Measurements from ENCODE around the gene MRPL42. TPM values are rescaled to one million over a fixed set of nuclear protein-coding genes. Genes with fewer than 3 reads are reported as not detected.

Gene MRPL42
- total and polyA plus RNA-seq, 12 donors = 21.9 to 131 (median 81.9) TPM

- Histone ChIP-seq H3K27ac (no peak overlapping the region), H3K4me3 (no peak overlapping the region), H3K9me3 (replicated peaks in 1 of 3) (no peaks in the 10 kb centered on the region), H3K27me3 (no peaks in the 10 kb centered on the region), H3K36me3 (replicated peaks in 1 of 2) (no peaks in the 10 kb centered on the region), H3K4me1 (replicated peaks in 1 of 2) (peaks cover 6% of the 10 kb centered on the region in 2 donors)
- TF ChIP-seq POLR2A (IDR thresholded peaks at IDR 0.05) = no peak
- TF ChIP-seq, protein P1, sequence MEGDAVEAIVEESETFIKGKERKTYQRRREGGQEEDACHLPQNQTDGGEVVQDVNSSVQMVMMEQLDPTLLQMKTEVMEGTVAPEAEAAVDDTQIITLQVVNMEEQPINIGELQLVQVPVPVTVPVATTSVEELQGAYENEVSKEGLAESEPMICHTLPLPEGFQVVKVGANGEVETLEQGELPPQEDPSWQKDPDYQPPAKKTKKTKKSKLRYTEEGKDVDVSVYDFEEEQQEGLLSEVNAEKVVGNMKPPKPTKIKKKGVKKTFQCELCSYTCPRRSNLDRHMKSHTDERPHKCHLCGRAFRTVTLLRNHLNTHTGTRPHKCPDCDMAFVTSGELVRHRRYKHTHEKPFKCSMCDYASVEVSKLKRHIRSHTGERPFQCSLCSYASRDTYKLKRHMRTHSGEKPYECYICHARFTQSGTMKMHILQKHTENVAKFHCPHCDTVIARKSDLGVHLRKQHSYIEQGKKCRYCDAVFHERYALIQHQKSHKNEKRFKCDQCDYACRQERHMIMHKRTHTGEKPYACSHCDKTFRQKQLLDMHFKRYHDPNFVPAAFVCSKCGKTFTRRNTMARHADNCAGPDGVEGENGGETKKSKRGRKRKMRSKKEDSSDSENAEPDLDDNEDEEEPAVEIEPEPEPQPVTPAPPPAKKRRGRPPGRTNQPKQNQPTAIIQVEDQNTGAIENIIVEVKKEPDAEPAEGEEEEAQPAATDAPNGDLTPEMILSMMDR (IDR thresholded peaks at IDR 0.05) = no peak
- no peak for DNase-seq
- intact Hi-C loops (cut with DNase I) = no loop called here
- 80 to 89% (median 80%) methylated on average over 4 of the region's 4 CpGs for WGBS, 4 donors
Observed at GRCh38 chr12:93447555-93448290, 19.6 kb upstream of the MRPL42 start.

DNA sequence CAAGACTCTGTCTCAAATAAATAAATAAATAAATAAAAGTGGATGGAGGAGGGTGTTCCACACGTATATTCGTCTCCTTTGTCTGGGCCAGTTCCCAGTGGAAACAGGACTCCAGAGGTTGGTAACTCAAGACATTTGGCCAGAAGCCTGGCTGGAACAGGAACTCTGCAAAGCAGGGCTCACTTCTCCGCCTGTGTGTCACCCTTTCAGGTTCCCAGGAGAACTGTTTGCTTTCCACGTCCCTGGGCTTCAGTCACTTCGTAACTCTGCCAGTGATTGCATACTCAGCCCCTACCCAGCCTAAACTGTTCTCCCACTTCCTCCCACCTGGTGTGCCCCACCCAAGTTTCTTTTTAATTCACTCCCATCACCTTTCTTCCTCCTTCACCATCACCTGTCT, 18.5 kb upstream of the MRPL42 start:
- no peak for DNase-seq
- intact Hi-C loops (cut with DNase I) = no loop called here
- Histone ChIP-seq H3K9me3 (replicated peaks in 1 of 3) (no peaks in the 10 kb centered on the region), H3K36me3 (replicated peaks in 1 of 2) (no peaks in the 10 kb centered on the region), H3K4me1 (replicated peaks in 1 of 2) (no peaks in the 10 kb centered on the region), H3K4me3 (no peak overlapping the region), H3K27ac (no peak overlapping the region), H3K27me3 (no peaks in the 10 kb centered on the region)
- TF ChIP-seq, protein P1 (IDR thresholded peaks at IDR 0.05) = no peak
- TF ChIP-seq POLR2A (IDR thresholded peaks at IDR 0.05) = no peak
- WGBS, 4 donors = 66 to 83% (median 77%) methylated on average over 4 to 5 of the region's 5 CpGs

GRCh38 chr12:93449277-93449676, 18.0 kb upstream of the MRPL42 start:
- Histone ChIP-seq H3K4me3 (no peak overlapping the region), H3K36me3 (replicated peaks in 1 of 2) (no peaks in the 10 kb centered on the region), H3K9me3 (replicated peaks in 1 of 3) (no peaks in the 10 kb centered on the region), H3K4me1 (replicated peaks in 1 of 2) (no peaks in the 10 kb centered on the region), H3K27ac (no peak overlapping the region), H3K27me3 (no peaks in the 10 kb centered on the region)
- WGBS, 4 donors = 85 to 100% (median 86%) methylated on average over 1 of the region's 1 CpG
- no peak for DNase-seq
- intact Hi-C loops (cut with DNase I) = no loop called here
- no peak for TF ChIP-seq POLR2A (IDR thresholded peaks at IDR 0.05)
- TF ChIP-seq, protein P1 (IDR thresholded peaks at IDR 0.05) = no peak

DNA sequence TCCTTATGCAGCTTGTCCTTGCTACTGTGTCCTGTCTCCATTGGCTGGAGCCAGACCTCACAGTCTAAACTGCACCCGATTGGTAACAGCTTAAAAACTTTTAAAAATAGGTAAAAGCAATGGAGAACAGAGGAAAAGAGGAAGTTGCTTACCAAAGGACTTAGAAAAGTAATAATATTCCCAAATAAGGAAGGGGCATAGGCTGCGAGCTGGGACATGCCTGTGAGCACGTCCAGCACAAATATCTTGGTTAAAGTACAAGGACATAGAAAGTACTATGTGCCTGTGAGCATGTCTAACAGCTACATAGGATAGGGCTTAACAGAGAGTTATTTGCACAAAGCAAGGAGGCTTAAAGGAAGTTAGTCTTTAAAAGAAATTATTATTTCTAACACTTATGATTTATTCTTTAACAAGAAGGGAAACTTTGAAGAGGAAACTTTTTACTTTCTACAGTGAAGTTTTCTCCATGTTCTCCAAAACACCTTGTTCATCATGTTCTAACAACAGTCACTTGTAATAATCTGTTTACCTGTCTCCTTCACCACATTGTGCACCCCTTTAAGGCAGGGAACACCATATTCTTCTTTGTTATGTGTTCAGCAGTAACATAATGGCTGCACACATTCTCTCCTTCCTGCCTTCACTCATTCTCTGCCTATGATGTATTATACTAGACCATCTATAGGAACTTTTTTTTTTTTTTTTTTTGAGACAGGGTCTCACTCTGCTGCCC, 15.7 kb upstream of the MRPL42 start:
- Histone ChIP-seq H3K27me3 (no peaks in the 10 kb centered on the region), H3K36me3 (replicated peaks in 1 of 2) (no peaks in the 10 kb centered on the region), H3K9me3 (replicated peaks in 1 of 3) (no peaks in the 10 kb centered on the region), H3K27ac (no peak overlapping the region), H3K4me1 (replicated peaks in 1 of 2) (no peaks in the 10 kb centered on the region), H3K4me3 (no peak overlapping the region)
- intact Hi-C loops (cut with DNase I) = no loop called here
- 43 to 59% (median 55%) methylated on average over 3 of the region's 3 CpGs for WGBS, 4 donors
- no peak for DNase-seq
- no peak for TF ChIP-seq POLR2A (IDR thresholded peaks at IDR 0.05)
- TF ChIP-seq, protein P1 (IDR thresholded peaks at IDR 0.05) = no peak
